Heart left ventricle (tissue), 13 donors: ENCODE data around the gene CD2AP.

Experiments
- POLR2A ChIP-seq, 2 donors: fragments of 450-650 bp; IDR thresholded peaks; one replicate each; pipeline ENCODE4 v1.6.1; 2017; ENCODE audit warnings: antibody characterized with exemption in 2 of 2, mild to moderate bottlenecking in 2 of 2, moderate library complexity in 2 of 2
- TF ChIP-seq, protein P1 (sequence below), 12 donors: fragments of 200-600 bp; sonication (generic) in 4 of 12; IDR thresholded peaks; one replicate each; pipeline versions ENCODE4 v1.5.0 to v1.8.0; 2018 to 2022; ENCODE audit warnings: antibody characterized with exemption in 12 of 12, mild to moderate bottlenecking in 5 of 12
- donor health status: ischemic (EF 13 %, LVEDD 7.1; RV severe dilation, severe dysfunction).
- donor health status: DM: no; HTN: yes; CAD: no.
- donor health status: DM: no; HTN: no; CAD: no.
- donor health status: ischemic (EF 25% LVEDD 6.9; RV normal size, moderate dysfunction).
- donor health status: ischemic (EF 25% LVEDD 5.7; RV mildly dilated, moderate dysfunction).
- donor health status: ischemic (EF 35%, LVEDD 5.7; RV mildly dilated, moderate dysfunction).
- donor health status: nonischemic (EF 11% LVEDD 7.7; RV severe dilation, severe dysfunction).
- donor health status: DM: yes; HTN: yes; CAD: no.
- donor health status: PGD.
- donor health status: ischemic (EF 29% LVEDD 5.4; RV normal size, mild dysfunction).
- donor health status: nonischemic (EF 23%, LVEDD 6.1; RV moderate dilation, normal function).

DNA sequence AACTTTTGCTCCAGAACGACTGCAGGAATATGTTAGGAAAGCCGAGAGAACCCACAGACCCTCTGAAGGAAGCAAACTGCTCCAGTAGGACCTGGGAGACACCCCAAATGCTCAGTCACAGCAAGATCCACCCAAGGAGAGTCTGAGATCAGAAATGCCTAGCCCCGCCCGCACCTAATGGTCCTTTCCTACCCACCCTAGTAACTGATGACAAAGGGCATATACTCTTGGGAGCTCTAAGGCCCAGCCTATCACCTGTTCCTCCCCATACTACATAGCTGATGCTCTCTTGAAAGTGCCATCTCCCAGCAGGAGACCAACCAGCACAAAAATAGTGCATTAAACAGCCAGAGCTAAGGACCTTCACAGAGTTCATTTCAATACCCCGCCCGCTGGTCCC lies 67.6 kb downstream of the CD2AP start:
- TF ChIP-seq, protein P1, sequence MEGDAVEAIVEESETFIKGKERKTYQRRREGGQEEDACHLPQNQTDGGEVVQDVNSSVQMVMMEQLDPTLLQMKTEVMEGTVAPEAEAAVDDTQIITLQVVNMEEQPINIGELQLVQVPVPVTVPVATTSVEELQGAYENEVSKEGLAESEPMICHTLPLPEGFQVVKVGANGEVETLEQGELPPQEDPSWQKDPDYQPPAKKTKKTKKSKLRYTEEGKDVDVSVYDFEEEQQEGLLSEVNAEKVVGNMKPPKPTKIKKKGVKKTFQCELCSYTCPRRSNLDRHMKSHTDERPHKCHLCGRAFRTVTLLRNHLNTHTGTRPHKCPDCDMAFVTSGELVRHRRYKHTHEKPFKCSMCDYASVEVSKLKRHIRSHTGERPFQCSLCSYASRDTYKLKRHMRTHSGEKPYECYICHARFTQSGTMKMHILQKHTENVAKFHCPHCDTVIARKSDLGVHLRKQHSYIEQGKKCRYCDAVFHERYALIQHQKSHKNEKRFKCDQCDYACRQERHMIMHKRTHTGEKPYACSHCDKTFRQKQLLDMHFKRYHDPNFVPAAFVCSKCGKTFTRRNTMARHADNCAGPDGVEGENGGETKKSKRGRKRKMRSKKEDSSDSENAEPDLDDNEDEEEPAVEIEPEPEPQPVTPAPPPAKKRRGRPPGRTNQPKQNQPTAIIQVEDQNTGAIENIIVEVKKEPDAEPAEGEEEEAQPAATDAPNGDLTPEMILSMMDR (IDR thresholded peaks at IDR 0.05) = no peak
- TF ChIP-seq POLR2A (IDR thresholded peaks at IDR 0.05) = no peak
